SK-N-SH (cell line): Measurements from ENCODE around the gene ARMH2. TPM values are rescaled to one million over a fixed set of nuclear protein-coding genes. Genes with fewer than 3 reads are reported as not detected.

ENCODE experiments used
- CTCF ChIA-PET: fragments of 300-600, 350-600 bp; formaldehyde crosslinking; extraction: SDS; loops from one replicate; lab custom pipeline; 2021; lab: Yijun Ruan, JAX
- POLR2A ChIA-PET: fragments of 350-600 bp; sonication (Branson Sonifier 250); formaldehyde crosslinking; extraction: SDS; loops from one replicate; lab custom pipeline; 2020; ENCODE audit warnings: antibody characterized with exemption, inconsistent platforms; lab: Yijun Ruan, JAX
- DNase-seq: peaks from one replicate; pipeline ENCODE4 v3.0.0; 2012
- H2AFZ ChIP-seq: fragments of 200-600 bp; sonication (generic); 2 replicates; pipeline ENCODE4 v1.8.1; 2016; ENCODE audit warnings: antibody characterized with exemption, mild to moderate bottlenecking, low read depth
- H3F3A ChIP-seq: fragments of 200-600 bp; sonication (generic); replicated peaks from 2 replicates; pipeline ENCODE3; 2016; ENCODE audit warnings: antibody characterized with exemption, mild to moderate bottlenecking; ENCODE audit not compliant: insufficient read depth
- H3K27ac ChIP-seq, 2 experiments: fragments of 200-500 bp in 1 of 2; fragments of 200-600 bp in 1 of 2; sonication (Bioruptor generic) in 1 of 2; sonication (generic), shearing (Covaris generic) in 1 of 2; 2 replicates each; pipeline versions ENCODE4 v1.5.1 to v1.6.1; 2014 to 2016; ENCODE audit warnings: low read depth in 2 of 2, inconsistent platforms in 1 of 2, low read length in 1 of 2, mild to moderate bottlenecking in 1 of 2, mixed read lengths in 1 of 2
- H3K27me3 ChIP-seq: fragments of 200-600 bp; sonication (generic), shearing (Covaris generic); 2 replicates; pipeline ENCODE4 v1.6.1; 2016; ENCODE audit warnings: mixed run types; ENCODE audit not compliant: insufficient read depth
- H3K36me3 ChIP-seq, 2 experiments: fragments of 200-500 bp in 1 of 2; fragments of 200-600 bp in 1 of 2; sonication (Bioruptor generic) in 1 of 2; sonication (generic) in 1 of 2; replicated peaks in 1 of 2; 2 replicates each; pipeline versions ENCODE3 to v1.5.1; 2014 to 2016; ENCODE audit warnings: low read length in 1 of 2, mild to moderate bottlenecking in 1 of 2; ENCODE audit not compliant: insufficient read depth in 2 of 2, control insufficient read depth in 1 of 2
- H3K4me1 ChIP-seq, 2 experiments: fragments of 200-500 bp in 1 of 2; fragments of 200-600 bp in 1 of 2; sonication (Bioruptor generic) in 1 of 2; sonication (generic), shearing (Covaris generic) in 1 of 2; 2 replicates each; pipeline versions ENCODE4 v1.5.1 to v1.6.1; 2014 to 2016; ENCODE audit warnings: low read depth in 1 of 2, low read length in 1 of 2, mixed run types in 1 of 2; ENCODE audit not compliant: insufficient read depth in 2 of 2, control insufficient read depth in 1 of 2
- H3K4me2 ChIP-seq: fragments of 200-600 bp; sonication (generic), shearing (Covaris generic); 2 replicates; pipeline ENCODE4 v1.6.1; 2017; ENCODE audit warnings: mixed run types
- H3K4me3 ChIP-seq, 2 experiments: fragments of 200-500 bp in 1 of 2; fragments of 200-600 bp in 1 of 2; sonication (Bioruptor generic) in 1 of 2; sonication (generic), shearing (Covaris generic) in 1 of 2; 2 replicates each; pipeline versions ENCODE4 v1.5.1 to v1.8.1; 2014 to 2016; ENCODE audit warnings: low read depth in 2 of 2, inconsistent platforms in 1 of 2, low read length in 1 of 2, mild to moderate bottlenecking in 1 of 2, mixed read lengths in 1 of 2, moderate library complexity in 1 of 2
- H3K79me2 ChIP-seq: fragments of 200-600 bp; sonication (generic); 2 replicates; pipeline ENCODE4 v1.8.1; 2017; ENCODE audit warnings: mild to moderate bottlenecking; ENCODE audit not compliant: insufficient read depth
- H3K9ac ChIP-seq: fragments of 200-600 bp; sonication (generic); 2 replicates; pipeline ENCODE4 v1.6.1; 2017; ENCODE audit warnings: mixed run types
- H3K9me2 ChIP-seq: fragments of 200-600 bp; sonication (generic); 2 replicates; pipeline ENCODE4 v1.6.1; 2017; ENCODE audit warnings: mixed run types
- H3K9me3 ChIP-seq: fragments of 200-600 bp; sonication (generic); 2 replicates; pipeline ENCODE4 v1.6.1; 2017; ENCODE audit warnings: mixed run types, mild to moderate bottlenecking, moderate library complexity
- H4K20me1 ChIP-seq: fragments of 200-600 bp; sonication (generic); 2 replicates; pipeline ENCODE4 v1.6.1; 2017; ENCODE audit warnings: mild to moderate bottlenecking, mixed run types; ENCODE audit not compliant: insufficient read depth
- CHD2 ChIP-seq: fragments of 150-350 bp; IDR thresholded peaks from 2 replicates; pipeline ENCODE4 v1.6.1; 2018; ENCODE audit warnings: low read length; ENCODE audit not compliant: partially characterized antibody
- ELF1 ChIP-seq: IDR thresholded peaks from 2 replicates; pipeline ENCODE4 v1.4.0; 2012
- FOSL2 ChIP-seq: IDR thresholded peaks from 2 replicates; pipeline ENCODE4 v1.4.0; 2012; ENCODE audit warnings: low read depth, mild to moderate bottlenecking, moderate library complexity, borderline replicate concordance
- FOXJ3 ChIP-seq: sonication (generic); formaldehyde crosslinking; IDR thresholded peaks from 2 replicates; pipeline ENCODE4 v1.5.1; 2020; ENCODE audit warnings: mild to moderate bottlenecking, missing genetic modification reagents
- GABPA ChIP-seq: IDR thresholded peaks from 2 replicates; pipeline ENCODE4 v1.4.0; 2012; ENCODE audit warnings: low read depth, mild to moderate bottlenecking
- GATA2 ChIP-seq: sonication (generic); formaldehyde crosslinking; IDR thresholded peaks from 2 replicates; pipeline ENCODE4 v1.5.0; 2020; ENCODE audit warnings: mild to moderate bottlenecking, missing genetic modification reagents
- JUND ChIP-seq: IDR thresholded peaks from 2 replicates; pipeline ENCODE4 v1.4.0; 2012
- MAX ChIP-seq: IDR thresholded peaks from 2 replicates; pipeline ENCODE4 v1.4.0; 2012; ENCODE audit warnings: low read depth
- MEF2A ChIP-seq: IDR thresholded peaks from 2 replicates; pipeline ENCODE4 v1.4.0; 2012; ENCODE audit warnings: low read depth, borderline replicate concordance
- MXI1 ChIP-seq: IDR thresholded peaks from 2 replicates; pipeline ENCODE4 v1.6.1; 2012; ENCODE audit warnings: mild to moderate bottlenecking, low read depth, low read length, improper control_type of control experiment
- NRF1 ChIP-seq: IDR thresholded peaks from 2 replicates; pipeline ENCODE4 v1.6.1; 2012; ENCODE audit warnings: low read depth, mild to moderate bottlenecking, low read length
- PBX3 ChIP-seq: IDR thresholded peaks from 2 replicates; pipeline ENCODE4; 2012
- POLR2AphosphoS5 ChIP-seq: IDR thresholded peaks from 2 replicates; pipeline ENCODE4 v1.6.1; 2012; ENCODE audit warnings: low read depth, low read length
- RCOR1 ChIP-seq: fragments of 150-350 bp; IDR thresholded peaks from 2 replicates; pipeline ENCODE4 v1.6.1; 2017; ENCODE audit warnings: antibody characterized with exemption, low read length
- REST ChIP-seq: IDR thresholded peaks from 2 replicates; pipeline ENCODE4 v1.6.1; 2012; ENCODE audit warnings: mild to moderate bottlenecking, low read depth, low read length, moderate library complexity
- RFX5 ChIP-seq: IDR thresholded peaks from 2 replicates; pipeline ENCODE4 v1.6.1; 2012; ENCODE audit warnings: mild to moderate bottlenecking, improper control_type of control experiment, low read length
- RXRA ChIP-seq: IDR thresholded peaks from 2 replicates; pipeline ENCODE4 v1.4.0; 2012; ENCODE audit warnings: low read depth, mild to moderate bottlenecking, borderline replicate concordance
- TAF1 ChIP-seq: IDR thresholded peaks from 2 replicates; pipeline ENCODE4 v1.6.1; 2012; ENCODE audit warnings: low read depth, mild to moderate bottlenecking, low read length, moderate library complexity, borderline replicate concordance
- USF1 ChIP-seq: IDR thresholded peaks from 2 replicates; pipeline ENCODE4 v1.4.0; 2012; ENCODE audit warnings: low read depth, borderline replicate concordance
- USF2 ChIP-seq: fragments of 150-350 bp; IDR thresholded peaks from 2 replicates; pipeline ENCODE4 v1.6.1; 2017; ENCODE audit warnings: antibody characterized with exemption, low read length, low read depth, borderline replicate concordance
- YY1 ChIP-seq: IDR thresholded peaks from 2 replicates; pipeline ENCODE4 v1.4.0; 2012; ENCODE audit warnings: low read depth, mild to moderate bottlenecking
- WGBS: methylation state at CpG from one replicate; pipeline ENCODE4 v1.1.6; 2017; ENCODE audit warnings: low lambda C conversion rate; 5-methylcytosine and 5-hydroxymethylcytosine counted together
- polyA plus RNA-seq, 3 experiments: library from polyadenylated mRNA; depleted of rRNA; stranded (reverse); fragments of >200 nt; gene quantifications; 2 replicates each; pipeline ENCODE4 v1.2.3, GENCODE V29; 2012

The ARMH2 gene
- not detected in 2 replicates for polyA plus RNA-seq (2012; rRNA removed)
- not detected in 2 replicates for polyA plus RNA-seq (2012; cell fraction: cytosol; rRNA removed)
- polyA plus RNA-seq (2012; cell fraction: nucleus; rRNA removed): not detected in 2 replicates

- H3K4me1 ChIP-seq: peaks cover 0 to 3% of the 10 kb centered on the region in 2 experiments; a peak in 1 of 4 replicates
- peaks cover 4% of the 10 kb centered on the region for H3F3A ChIP-seq
- 94% methylated on average over 13 of the region's 13 CpGs for WGBS
- H2AFZ ChIP-seq: no peak within 1 kb of the TSS
- no peaks in the 10 kb centered on the region for H3K27me3 ChIP-seq
- CTCF ChIA-PET: interaction anchor here (0.9 to 1.0 kb wide), 2 partner anchors 23 to 31 kb away, joined by 3 read pairs; no protein-coding TSS in a partner anchor
- no peaks in the 10 kb centered on the region for H3K9me2 ChIP-seq
- POLR2A ChIA-PET: no interaction called here
- DNase-seq: no peak
- H3K36me3 ChIP-seq: no peaks in the 10 kb centered on the region
- H3K9ac ChIP-seq: no peak within 1 kb of the TSS
- H4K20me1 ChIP-seq: no peaks in the 10 kb centered on the region
- H3K4me2 ChIP-seq: no peak within 1 kb of the TSS
- no peak within 1 kb of the TSS for H3K4me3 ChIP-seq
- TF ChIP-seq MEF2A (no peak), RXRA (no peak), ELF1 (no peak)
- no peaks in the 10 kb centered on the region for H3K79me2 ChIP-seq
- no peaks in the 10 kb centered on the region for H3K9me3 ChIP-seq
- H3K27ac ChIP-seq: no peak within 1 kb of the TSS
Observed at GRCh38 chr6:24798740-24799540, at the start of gene ARMH2. ARMH2 (minus strand) TSS chr6:24798917; CDS start chr6:24798857, 60 bp downstream.

GRCh38 chr6:24848461-24848860 is 49.7 kb upstream of the ARMH2 start:
- Histone ChIP-seq H3K4me3 (no peak overlapping the region), H3K27me3 (no peaks in the 10 kb centered on the region), H3K9me2 (no peaks in the 10 kb centered on the region), H3K36me3 (no peaks in the 10 kb centered on the region)
- 82% methylated on average over 4 of the region's 4 CpGs for WGBS
- TF ChIP-seq NRF1 (no peak), USF1 (no peak), USF2 (no peak), YY1 (no peak), FOSL2 (no peak), MAX (no peak), TAF1 (no peak), JUND (no peak), GABPA (no peak), POLR2AphosphoS5 (no peak), GATA2 (CRISPR knock-in tag) (no peak), FOXJ3 (no peak), CHD2 (no peak), PBX3 (no peak), MXI1 (no peak), RFX5 (no peak), REST (no peak), RCOR1 (no peak)
- TF ChIP-seq, all 33 proteins: peak for 0
- no peak for DNase-seq
- H3K4me1 ChIP-seq: no peaks in the 10 kb centered on the region
- H3K79me2 ChIP-seq: no peaks in the 10 kb centered on the region
- CTCF ChIA-PET: no interaction called here
- no peaks in the 10 kb centered on the region for H4K20me1 ChIP-seq
- H3K4me2 ChIP-seq: no peak overlapping the region
- no peaks in the 10 kb centered on the region for H3F3A ChIP-seq
- no peak overlapping the region for H3K9ac ChIP-seq
- POLR2A ChIA-PET: no interaction called here
- no peak overlapping the region for H3K27ac ChIP-seq
- no peak overlapping the region for H2AFZ ChIP-seq
- no peaks in the 10 kb centered on the region for H3K9me3 ChIP-seq
